Transverse colon (tissue), 4 donors: ENCODE data around the gene ANKMY2. TPM values are rescaled to one million over a fixed set of nuclear protein-coding genes. Genes with fewer than 3 reads are reported as not detected.

Source experiments
- DNase-seq: peaks from one replicate; pipeline ENCODE4 v3.0.0-alpha.2; 2019
- H3K27ac ChIP-seq, 4 donors: fragments of 200-600 bp; sonication (generic); 2 replicates each; pipeline ENCODE4 v1.5.1; 2016 to 2018; ENCODE audit warnings: inconsistent platforms in 4 of 4
- H3K27me3 ChIP-seq: fragments of 200-600 bp; sonication (generic); 2 replicates; pipeline ENCODE4 v1.5.1; 2017; ENCODE audit warnings: inconsistent platforms
- H3K36me3 ChIP-seq, 4 donors: fragments of 200-600 bp; sonication (generic); 2 replicates each; pipeline ENCODE4 v1.5.1; 2017 to 2019; ENCODE audit warnings: inconsistent platforms in 4 of 4
- H3K4me1 ChIP-seq, 4 donors: fragments of 200-600 bp; sonication (generic); 2 replicates each; pipeline ENCODE4 v1.5.1; 2017 to 2020; ENCODE audit warnings: inconsistent platforms in 4 of 4
- H3K4me3 ChIP-seq, 4 donors: fragments of 200-600 bp; sonication (generic); 1 replicate in 1 of 4; 2 replicates in 3 of 4; pipeline versions ENCODE4 v1.5.1 to v1.6.1; 2017 to 2019; ENCODE audit warnings: inconsistent platforms in 4 of 4
- H3K9me3 ChIP-seq, 2 donors: fragments of 200-600 bp; sonication (generic); 2 replicates each; pipeline ENCODE4 v1.5.1; 2017 to 2019; ENCODE audit warnings: inconsistent platforms in 2 of 2
- EP300 ChIP-seq: sonication (generic); formaldehyde crosslinking; IDR thresholded peaks from one replicate; pipeline ENCODE4 v1.6.1; 2017; ENCODE audit warnings: antibody characterized with exemption, low read depth
- POLR2A ChIP-seq: fragments of 450-650 bp; IDR thresholded peaks from one replicate; pipeline ENCODE4 v1.6.1; 2016; ENCODE audit warnings: antibody characterized with exemption, mild to moderate bottlenecking, moderate library complexity
- POLR2AphosphoS5 ChIP-seq, 3 donors: sonication (generic); formaldehyde crosslinking; IDR thresholded peaks; one replicate each; pipeline ENCODE4 v1.6.1; 2016; ENCODE audit warnings: antibody characterized with exemption in 3 of 3
- WGBS, 2 donors: methylation state at CpG; one replicate each; pipeline ENCODE4 v1.1.5; 2018; ENCODE audit warnings: low coverage in 1 of 2; 5-methylcytosine and 5-hydroxymethylcytosine counted together
- in situ Hi-C, 4 donors: fragments of 200-750 bp; cut with MboI; loops; one replicate each; pipeline versions ENCODE4 v1.15.0 to v1.15.1; 2017; ENCODE audit warnings: low sequenced_read_pairs in 3 of 4, low pct_ligation_motif_present in 1 of 4, low pct_unique_long_range_greater_than_20kb in 1 of 4
- intact Hi-C: fragments of 100-400 bp; cut with DNase I; formaldehyde crosslinking; loops from one replicate; pipeline ENCODE4 v1.15.1; 2023; ENCODE audit warnings: low total_unique reads
- total RNA-seq, 4 donors: library from RNA; depleted of rRNA; stranded (reverse); fragments of >200 nt; gene quantifications; one replicate each; pipeline ENCODE4 v1.1.0, GENCODE V29; 2016
- TF ChIP-seq, protein P1 (sequence below), 5 experiments: fragments of 200-600 bp in 3 of 5; fragments of 450-650 bp in 2 of 5; sonication (generic) in 3 of 5; IDR thresholded peaks; 1 replicate in 2 of 5; 2 replicates in 3 of 5; pipeline ENCODE4 v1.5.1; 2016 to 2017; ENCODE audit warnings: antibody characterized with exemption in 5 of 5, inconsistent platforms in 3 of 5, mild to moderate bottlenecking in 2 of 5, moderate library complexity in 1 of 5

The ANKMY2 gene
- total RNA-seq, 4 donors from 2014 or later, result 0.75 to 22.5 (median 12.0) TPM

DNA sequence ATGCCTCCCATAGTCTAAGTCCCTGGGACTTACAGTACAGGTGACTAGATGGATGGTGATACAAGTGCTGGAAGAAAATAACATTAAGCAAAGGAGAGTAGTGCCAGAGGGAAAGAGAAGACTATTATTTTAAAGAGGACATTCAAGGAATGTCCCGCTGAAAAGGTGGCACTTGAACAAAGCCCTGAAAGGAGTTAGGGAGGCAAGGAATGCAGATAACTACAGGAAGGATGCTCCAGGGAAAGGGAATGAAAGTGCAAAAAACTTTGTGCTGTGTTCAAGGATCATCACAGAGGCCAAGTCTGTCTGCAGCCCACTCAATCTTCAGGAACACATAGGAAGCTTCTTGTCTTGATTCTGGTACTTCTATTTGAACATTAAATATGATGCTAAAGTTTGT is 14.9 kb downstream of the ANKMY2 start:
- H3K4me1 ChIP-seq, result peaks cover 0 to 23% (median 16%) of the 10 kb centered on the region in 4 donors
- no peak for DNase-seq
- in situ Hi-C loops (no loop called here), intact Hi-C loops (no loop called here)
- H3K9me3 ChIP-seq, result no peaks in the 10 kb centered on the region
- no peak overlapping the region for H3K4me3 ChIP-seq
- TF ChIP-seq POLR2AphosphoS5 (IDR thresholded peaks at IDR 0.05) (no peak), EP300 (no peak), POLR2A (no peak)
- TF ChIP-seq, protein P1, sequence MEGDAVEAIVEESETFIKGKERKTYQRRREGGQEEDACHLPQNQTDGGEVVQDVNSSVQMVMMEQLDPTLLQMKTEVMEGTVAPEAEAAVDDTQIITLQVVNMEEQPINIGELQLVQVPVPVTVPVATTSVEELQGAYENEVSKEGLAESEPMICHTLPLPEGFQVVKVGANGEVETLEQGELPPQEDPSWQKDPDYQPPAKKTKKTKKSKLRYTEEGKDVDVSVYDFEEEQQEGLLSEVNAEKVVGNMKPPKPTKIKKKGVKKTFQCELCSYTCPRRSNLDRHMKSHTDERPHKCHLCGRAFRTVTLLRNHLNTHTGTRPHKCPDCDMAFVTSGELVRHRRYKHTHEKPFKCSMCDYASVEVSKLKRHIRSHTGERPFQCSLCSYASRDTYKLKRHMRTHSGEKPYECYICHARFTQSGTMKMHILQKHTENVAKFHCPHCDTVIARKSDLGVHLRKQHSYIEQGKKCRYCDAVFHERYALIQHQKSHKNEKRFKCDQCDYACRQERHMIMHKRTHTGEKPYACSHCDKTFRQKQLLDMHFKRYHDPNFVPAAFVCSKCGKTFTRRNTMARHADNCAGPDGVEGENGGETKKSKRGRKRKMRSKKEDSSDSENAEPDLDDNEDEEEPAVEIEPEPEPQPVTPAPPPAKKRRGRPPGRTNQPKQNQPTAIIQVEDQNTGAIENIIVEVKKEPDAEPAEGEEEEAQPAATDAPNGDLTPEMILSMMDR (IDR thresholded peaks at IDR 0.05), result no peak
- no peak overlapping the region for H3K27ac ChIP-seq
- H3K27me3 ChIP-seq, result no peaks in the 10 kb centered on the region
- 91 to 92% methylated on average over 1 of the region's 1 CpG for WGBS, 2 donors
- no peaks in the 10 kb centered on the region for H3K36me3 ChIP-seq

DNA sequence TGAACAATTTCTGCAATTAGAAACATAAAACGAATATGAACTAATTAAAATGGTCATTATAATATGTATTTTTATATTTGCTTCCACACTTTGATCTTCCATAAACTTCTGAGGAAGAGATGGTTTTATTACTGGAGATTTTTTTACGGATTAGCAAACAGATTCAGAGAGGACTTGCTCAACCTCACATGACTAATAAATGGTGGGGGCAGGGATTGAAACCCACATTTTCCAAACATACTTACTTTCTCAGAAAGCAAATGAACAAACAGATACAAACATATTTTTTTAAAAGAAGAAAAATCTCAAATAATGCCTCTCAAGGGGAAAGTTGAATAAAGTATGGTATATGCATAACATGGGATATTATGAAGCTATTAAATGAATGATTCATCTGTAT is 18.3 kb downstream of the ANKMY2 start:
- in situ Hi-C loops (no loop called here), intact Hi-C loops (no loop called here)
- H3K27me3 ChIP-seq, result no peaks in the 10 kb centered on the region
- no peak overlapping the region for H3K27ac ChIP-seq
- peaks cover 0 to 3% (median 0%) of the 10 kb centered on the region in 4 donors for H3K4me1 ChIP-seq
- TF ChIP-seq POLR2A (no peak), POLR2AphosphoS5 (IDR thresholded peaks at IDR 0.05) (no peak), EP300 (no peak)
- TF ChIP-seq, protein P1 (IDR thresholded peaks at IDR 0.05), result no peak
- no peak overlapping the region for H3K4me3 ChIP-seq
- no peaks in the 10 kb centered on the region for H3K9me3 ChIP-seq
- H3K36me3 ChIP-seq, result peaks cover 0 to 8% (median 2%) of the 10 kb centered on the region in 4 donors
- 58 to 72% methylated on average over 2 of the region's 2 CpGs for WGBS, 2 donors
- no peak for DNase-seq

DNA sequence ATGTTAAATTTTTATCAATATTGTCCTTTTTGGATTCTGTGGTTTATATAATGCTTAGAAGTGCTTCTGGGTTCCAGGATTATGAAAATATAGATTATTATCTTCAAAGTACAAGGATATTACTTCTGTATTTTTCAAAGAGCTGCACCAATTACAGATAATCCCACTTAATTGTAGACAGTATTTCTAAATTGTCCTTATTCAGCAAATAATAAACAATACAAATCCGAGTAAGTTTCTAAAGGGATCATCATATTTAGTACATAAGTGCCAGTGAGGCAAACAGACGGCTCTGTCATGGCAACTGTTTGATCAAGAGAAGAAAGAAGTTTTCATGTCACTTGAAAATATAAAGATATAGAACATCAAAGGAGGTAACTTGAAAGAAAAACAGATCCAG is 19.2 kb downstream of the ANKMY2 start:
- Histone ChIP-seq H3K4me3 (no peak overlapping the region), H3K27ac (no peak overlapping the region), H3K9me3 (no peaks in the 10 kb centered on the region), H3K4me1 (peaks cover 0 to 3% (median 0%) of the 10 kb centered on the region in 4 donors), H3K36me3 (peaks cover 0 to 16% (median 6%) of the 10 kb centered on the region in 4 donors), H3K27me3 (no peaks in the 10 kb centered on the region)
- intact Hi-C loops (no loop called here), in situ Hi-C loops (no loop called here)
- WGBS, 2 donors, result 50 to 66% methylated on average over 2 of the region's 2 CpGs
- no peak for TF ChIP-seq EP300
- TF ChIP-seq POLR2A, result no peak
- no peak for TF ChIP-seq POLR2AphosphoS5 (IDR thresholded peaks at IDR 0.05)
- TF ChIP-seq, protein P1 (IDR thresholded peaks at IDR 0.05), result no peak
- DNase-seq, result no peak

DNA sequence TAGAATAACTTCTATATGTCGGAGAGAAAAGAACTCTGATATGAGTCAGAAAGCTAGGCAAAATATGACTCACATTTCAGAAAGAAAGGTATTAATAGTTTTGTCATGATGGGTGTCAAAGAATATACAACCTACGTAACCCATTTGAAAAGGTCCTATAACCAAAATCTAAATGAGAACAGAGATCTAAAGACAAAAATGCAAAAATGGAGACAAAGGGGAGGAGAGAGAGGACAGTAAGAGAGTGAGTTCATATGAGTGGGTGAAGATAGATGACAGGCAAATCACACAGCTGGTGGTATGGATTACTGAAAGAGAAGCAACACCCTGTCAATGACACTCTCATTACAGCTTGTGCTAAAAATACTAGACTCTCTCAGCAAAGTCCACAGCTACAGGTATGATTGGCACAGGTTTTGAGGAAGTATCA is 25.6 kb downstream of the ANKMY2 start:
- in situ Hi-C loops (no loop called here), intact Hi-C loops (no loop called here)
- Histone ChIP-seq H3K27me3 (no peaks in the 10 kb centered on the region), H3K4me1 (peaks cover 0 to 7% (median 0%) of the 10 kb centered on the region in 4 donors), H3K9me3 (no peaks in the 10 kb centered on the region), H3K27ac (no peak overlapping the region), H3K36me3 (peaks cover 0 to 44% (median 12%) of the 10 kb centered on the region in 4 donors), H3K4me3 (no peak overlapping the region)
- TF ChIP-seq POLR2A (no peak), POLR2AphosphoS5 (IDR thresholded peaks at IDR 0.05) (no peak)
- DNase-seq, result no peak
- 85 to 91% methylated on average over 2 of the region's 2 CpGs for WGBS, 2 donors

DNA sequence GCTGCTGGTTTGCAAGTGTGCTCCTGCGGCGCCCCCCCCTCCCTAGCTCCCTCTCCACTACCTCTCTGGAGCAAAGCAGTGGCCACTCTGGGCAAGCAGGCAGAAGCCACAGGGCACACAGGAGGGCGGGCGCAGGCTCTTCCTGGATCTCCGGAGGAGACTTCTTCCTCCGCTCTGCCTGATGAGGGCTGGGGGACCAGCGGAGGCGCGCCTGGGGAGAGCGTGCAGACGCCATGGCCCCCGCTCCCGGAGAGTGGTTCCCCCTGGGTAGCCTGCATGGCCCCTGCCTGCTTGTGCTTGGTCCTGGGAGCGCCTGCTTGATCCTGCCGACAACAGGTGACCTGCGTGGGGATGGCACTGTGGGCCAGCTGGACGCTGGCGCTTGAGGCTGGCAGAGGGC is 29.0 kb downstream of the ANKMY2 start:
- H3K27ac ChIP-seq, result no peak overlapping the region
- peaks cover 0 to 34% (median 10%) of the 10 kb centered on the region in 4 donors for H3K36me3 ChIP-seq
- H3K4me1 ChIP-seq, result peaks cover 0 to 12% (median 0%) of the 10 kb centered on the region in 4 donors
- H3K27me3 ChIP-seq, result no peaks in the 10 kb centered on the region
- in situ Hi-C loops (no loop called here), intact Hi-C loops (no loop called here)
- DNase-seq, result no peak
- no peak overlapping the region for H3K4me3 ChIP-seq
- 89% methylated on average over 10 of the region's 18 CpGs; no CpG with 5 or more reads in 1 of the 2 donors for WGBS, 2 donors
- H3K9me3 ChIP-seq, result no peaks in the 10 kb centered on the region
- TF ChIP-seq POLR2AphosphoS5 (IDR thresholded peaks at IDR 0.05) (no peak), EP300 (no peak), POLR2A (no peak)
- TF ChIP-seq, protein P1 (IDR thresholded peaks at IDR 0.05), result no peak
